Measurements from ENCODE around the gene NCKAP1.

DNA sequence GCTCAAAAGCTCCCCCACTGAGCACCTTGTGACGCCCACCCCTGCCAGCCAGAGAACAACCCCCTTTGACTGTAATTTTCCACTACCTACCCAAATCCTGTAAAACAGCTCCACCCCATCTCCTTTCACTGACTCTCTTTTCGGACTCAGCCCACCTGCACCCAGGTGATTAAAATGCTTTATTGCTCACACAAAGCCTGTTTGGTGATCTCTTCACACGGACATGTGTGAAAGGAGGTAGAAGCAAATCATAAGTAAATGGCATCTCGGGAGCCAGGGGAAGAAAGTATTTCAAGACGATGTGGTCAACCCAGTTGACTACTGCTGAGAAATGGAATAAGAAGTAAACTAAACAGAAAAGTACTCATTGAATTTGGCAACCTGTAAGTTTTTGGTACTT is 11.2 kb upstream of the NCKAP1 start:
- TF ChIP-seq, protein P1, sequence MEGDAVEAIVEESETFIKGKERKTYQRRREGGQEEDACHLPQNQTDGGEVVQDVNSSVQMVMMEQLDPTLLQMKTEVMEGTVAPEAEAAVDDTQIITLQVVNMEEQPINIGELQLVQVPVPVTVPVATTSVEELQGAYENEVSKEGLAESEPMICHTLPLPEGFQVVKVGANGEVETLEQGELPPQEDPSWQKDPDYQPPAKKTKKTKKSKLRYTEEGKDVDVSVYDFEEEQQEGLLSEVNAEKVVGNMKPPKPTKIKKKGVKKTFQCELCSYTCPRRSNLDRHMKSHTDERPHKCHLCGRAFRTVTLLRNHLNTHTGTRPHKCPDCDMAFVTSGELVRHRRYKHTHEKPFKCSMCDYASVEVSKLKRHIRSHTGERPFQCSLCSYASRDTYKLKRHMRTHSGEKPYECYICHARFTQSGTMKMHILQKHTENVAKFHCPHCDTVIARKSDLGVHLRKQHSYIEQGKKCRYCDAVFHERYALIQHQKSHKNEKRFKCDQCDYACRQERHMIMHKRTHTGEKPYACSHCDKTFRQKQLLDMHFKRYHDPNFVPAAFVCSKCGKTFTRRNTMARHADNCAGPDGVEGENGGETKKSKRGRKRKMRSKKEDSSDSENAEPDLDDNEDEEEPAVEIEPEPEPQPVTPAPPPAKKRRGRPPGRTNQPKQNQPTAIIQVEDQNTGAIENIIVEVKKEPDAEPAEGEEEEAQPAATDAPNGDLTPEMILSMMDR (IDR thresholded peaks at IDR 0.05; ENCODE audit: poor library complexity), result no peak
- no peak for TF ChIP-seq EZH2phosphoT487 (IDR thresholded peaks at IDR 0.05; ENCODE audit: low read depth, severe bottlenecking, unreplicated experiment)
- no peak for TF ChIP-seq EZH2 (IDR thresholded peaks at IDR 0.05; ENCODE audit: borderline replicate concordance)
